AG04450 (cell line): Measurements from ENCODE around the gene NDUFS8. TPM values are rescaled to one million over a fixed set of nuclear protein-coding genes. Genes with fewer than 3 reads are reported as not detected.

Source experiments
- CTCF ChIA-PET: fragments of 300-600, 350-600 bp; formaldehyde crosslinking; extraction: SDS; loops from one replicate; lab custom pipeline; 2022; ENCODE audit warnings: antibody characterized with exemption, inconsistent platforms; lab: Charles Lee
- POLR2A ChIA-PET: fragments of 350-600 bp; formaldehyde crosslinking; extraction: SDS; loops from one replicate; lab custom pipeline; 2021; ENCODE audit warnings: antibody characterized with exemption, inconsistent platforms; lab: Yijun Ruan, JAX
- DNase-seq: peaks from one replicate; pipeline ENCODE4 v3.0.0-alpha.2; 2011; ENCODE audit warnings: low read depth, low spot score
- H3K27ac ChIP-seq: one replicate; pipeline ENCODE4 v1.5.1; 2012; ENCODE audit warnings: low read depth, low read length, control low read depth
- H3K27me3 ChIP-seq: one replicate; pipeline ENCODE4 v1.6.0; 2012; ENCODE audit warnings: low read length; ENCODE audit not compliant: control insufficient read depth, insufficient read depth
- H3K4me3 ChIP-seq: 2 replicates; pipeline ENCODE4 v1.5.1; 2011; ENCODE audit warnings: mild to moderate bottlenecking, low read depth, low read length, control low read depth
- H3K9me3 ChIP-seq: 2 replicates; pipeline ENCODE4 v1.5.1; 2012; ENCODE audit warnings: low read length; ENCODE audit not compliant: control insufficient read depth, insufficient read depth
- CTCF ChIP-seq: IDR thresholded peaks from 2 replicates; pipeline ENCODE4 v1.5.1; 2011; ENCODE audit warnings: low read depth, low read length, control low read depth, inconsistent platforms
- polyA plus RNA-seq: library from polyadenylated mRNA; depleted of rRNA; stranded (reverse); fragments of >200 nt; gene quantifications from 2 replicates; pipeline ENCODE4 v1.2.3, GENCODE V29; 2011

The NDUFS8 gene
- polyA plus RNA-seq, 1 experiment = 42.5 TPM

DNA sequence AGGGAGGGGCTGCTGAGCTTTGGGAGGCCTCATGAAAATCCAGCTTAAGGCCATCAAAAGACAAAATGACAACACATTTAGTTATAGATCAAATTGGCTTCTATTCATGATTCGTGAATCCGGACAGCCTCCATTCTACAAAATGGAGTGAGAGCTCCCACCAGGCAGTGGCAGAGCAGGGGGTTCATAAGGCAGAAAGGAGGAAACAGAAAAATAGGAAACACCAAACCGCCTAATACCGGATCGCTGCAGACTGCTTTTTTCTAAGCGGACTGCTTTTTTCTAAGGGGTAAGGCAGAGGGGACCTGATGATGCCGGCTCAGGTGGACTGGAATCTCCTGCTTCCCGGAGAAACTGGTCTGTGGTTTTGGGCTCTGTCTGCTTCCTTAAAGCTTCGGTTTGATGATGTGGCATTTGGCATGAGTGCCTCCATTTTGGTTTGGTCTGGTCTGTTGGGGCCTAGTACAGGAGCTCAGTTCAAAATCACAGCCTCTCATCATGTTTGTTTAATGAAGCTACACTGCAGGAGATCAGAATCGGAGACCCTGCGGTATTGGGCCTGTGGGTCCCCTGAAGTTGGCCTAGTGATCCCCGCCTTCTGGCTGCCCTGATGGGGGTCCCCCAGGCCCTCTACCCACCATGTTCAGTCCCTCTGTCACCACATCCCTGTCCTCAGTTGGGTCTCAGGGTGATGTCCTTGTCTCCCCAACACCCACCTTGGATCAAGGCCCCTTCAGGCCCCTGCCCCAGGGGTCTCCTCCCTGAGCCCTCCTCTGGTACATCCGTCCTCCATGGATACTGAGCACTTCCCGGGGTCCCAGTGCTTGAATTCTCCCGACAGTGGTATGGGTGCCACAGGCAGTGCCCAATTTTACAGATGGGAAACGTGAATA, 19.2 kb upstream of the NDUFS8 start:
- POLR2A ChIA-PET = interaction anchor here (1.3 kb wide), 1 partner anchor 17 kb away, joined by 3 read pairs; no protein-coding TSS in a partner anchor
- Histone ChIP-seq H3K4me3 (peak overlapping the region; percentile 61), H3K27ac (peak overlapping the region; percentile 93), H3K27me3 (no peaks in the 10 kb centered on the region), H3K9me3 (no peaks in the 10 kb centered on the region; the same call in 1 of the 2 replicates)
- TF ChIP-seq CTCF = no peak
- no peak for DNase-seq
- CTCF ChIA-PET = interaction anchor here (1.7 kb wide), 1 partner anchor 198 kb away, joined by 5 read pairs; no protein-coding TSS in a partner anchor

DNA sequence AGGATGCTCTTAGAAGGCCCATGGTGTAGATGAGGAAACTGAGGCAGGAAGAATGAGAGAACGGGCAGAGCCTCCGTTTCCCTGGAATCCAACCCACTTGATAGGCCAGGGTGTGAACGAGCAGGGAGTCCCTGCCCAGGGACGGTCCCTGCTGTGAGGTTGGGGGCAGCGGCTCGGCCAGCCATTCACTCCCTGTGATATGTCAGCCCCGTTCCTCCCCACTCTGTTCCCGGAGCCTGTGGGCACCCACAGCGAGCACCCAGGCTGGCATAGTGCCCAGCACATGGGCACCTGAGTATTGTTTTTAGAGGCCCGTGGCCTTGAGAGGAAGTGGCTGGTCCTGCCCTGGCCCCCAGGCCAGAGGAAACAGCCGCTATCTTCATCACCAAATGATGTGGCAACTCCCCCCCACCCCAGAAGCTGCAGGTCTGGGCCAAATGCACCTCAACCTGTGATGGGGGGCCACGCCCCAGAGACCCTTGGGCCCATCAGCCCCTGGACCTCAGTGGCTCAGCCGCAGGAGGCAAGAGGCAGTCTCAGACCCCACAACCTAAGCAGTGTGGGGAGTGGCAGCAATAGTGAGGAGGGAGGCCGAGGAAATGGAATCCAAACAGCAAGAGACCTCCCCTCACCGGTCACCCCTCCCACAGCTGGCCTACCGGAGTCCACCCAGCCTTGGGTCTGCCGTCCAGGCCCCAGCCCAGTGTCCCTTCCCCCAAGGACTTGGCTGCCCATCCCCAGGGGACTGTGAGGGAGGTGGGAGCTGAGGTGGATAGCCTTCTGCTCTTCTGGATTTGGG, 18.2 kb upstream of the NDUFS8 start:
- no peak for DNase-seq
- POLR2A ChIA-PET = no interaction called here

GRCh38 chr11:68012843-68013610, 17.5 kb upstream of the NDUFS8 start:
- no peaks in the 10 kb centered on the region; the same call in 1 of the 2 replicates for H3K9me3 ChIP-seq
- POLR2A ChIA-PET = interaction anchor here (0.5 to 1.2 kb wide), 3 partner anchors 12 to 998 kb away, joined by 3 to 9 read pairs (median 3); partner anchors contain the start of gene NDUFS8
- peak; percentile 90 for DNase-seq
- H3K4me3 ChIP-seq = no peak overlapping the region
- TF ChIP-seq CTCF = no peak
- no peaks in the 10 kb centered on the region for H3K27me3 ChIP-seq
- peak overlapping the region; percentile 95 for H3K27ac ChIP-seq
- CTCF ChIA-PET = no interaction called here

More for the DNA sequence above, 18.2 kb upstream of the NDUFS8 start:
- H3K9me3 ChIP-seq = no peaks in the 10 kb centered on the region; the same call in 1 of the 2 replicates
- no peaks in the 10 kb centered on the region for H3K27me3 ChIP-seq
- TF ChIP-seq CTCF = no peak
- H3K4me3 ChIP-seq = no peak overlapping the region
- H3K27ac ChIP-seq = peak overlapping the region; percentile 95
- CTCF ChIA-PET = no interaction called here

DNA sequence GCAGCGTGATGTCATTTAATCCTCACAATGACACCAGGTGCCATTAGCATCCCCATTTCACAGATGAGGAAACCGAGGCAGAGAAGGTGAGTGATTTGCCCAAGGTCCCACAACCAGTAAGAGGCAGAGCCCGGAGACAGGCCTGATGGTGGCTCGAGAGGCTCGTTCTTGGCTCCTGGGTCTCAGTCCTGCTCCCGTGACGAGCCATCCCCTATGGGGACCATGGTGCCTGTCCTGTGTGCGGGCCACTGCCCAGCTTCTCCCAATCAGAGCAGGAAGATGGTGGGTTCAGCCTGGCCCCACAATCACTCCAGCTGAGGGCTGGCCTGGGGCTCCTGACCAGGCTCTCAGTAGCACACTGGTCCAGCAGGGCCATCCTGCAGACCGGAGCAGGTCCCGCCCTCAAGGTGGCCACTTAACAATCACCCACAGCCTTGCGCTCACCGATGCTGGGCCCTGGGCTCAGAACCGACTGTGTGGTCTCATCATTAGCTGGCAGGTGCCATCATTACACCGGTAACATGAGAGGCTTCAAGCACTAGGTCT, 16.8 kb upstream of the NDUFS8 start:
- Histone ChIP-seq H3K4me3 (no peak overlapping the region), H3K27me3 (no peaks in the 10 kb centered on the region), H3K9me3 (no peaks in the 10 kb centered on the region; the same call in 1 of the 2 replicates), H3K27ac (peak overlapping the region; percentile 95)
- ChIA-PET POLR2A (interaction anchor here (0.5 to 1.2 kb wide), 3 partner anchors 12 to 997 kb away, joined by 3 to 9 read pairs (median 3); partner anchors contain the start of gene NDUFS8), CTCF (no interaction called here)
- no peak for DNase-seq
- TF ChIP-seq CTCF = no peak
